ENCODE measurements around the gene MYL6B. TPM values are rescaled to one million over a fixed set of nuclear protein-coding genes. Genes with fewer than 3 reads are reported as not detected.

MYL6B gene
- total and polyA plus RNA-seq, 2 of the 4 experiments (the other 2 are of a cell fraction), result 78.3 to 112 TPM

- no peak for TF ChIP-seq CTCF (conservative IDR thresholded peaks at IDR 0.05; ENCODE audit: low read depth, low read length)
- peak; percentile 12; the same call in 1 of the 2 replicates for TF ChIP-seq CHD1 (IDR thresholded peaks at IDR 0.05; ENCODE audit: low read depth, low read length)
These were observed 5.9 kb downstream of the MYL6B start, which contains the start of gene MYL6 (continued) for GRCh38 chr12:56158029-56158925.

All from IMR-90 (cell line).